Left lung (tissue), 14 donors: ENCODE measurements around the gene C6orf141. TPM values are rescaled to one million over a fixed set of nuclear protein-coding genes. Genes with fewer than 3 reads are reported as not detected.

ENCODE experiments used
- ATAC-seq: fragments of 200-7000 bp; cut with Tn5 transposase; one replicate; pipeline ENCODE4 v1.9.1; 2020; ENCODE audit warnings: moderate library complexity
- DNase-seq, 4 donors: peaks; one replicate each; pipeline ENCODE4 v3.0.0-alpha.2; 2013 to 2020
- H3K27ac ChIP-seq, 2 donors: fragments of 200-600 bp; sonication (generic) in 1 of 2; one replicate each; pipeline versions ENCODE4 v1.5.0 to v1.8.0; 2020 to 2021
- H3K27me3 ChIP-seq, 2 donors: fragments of 200-600 bp; sonication (generic) in 1 of 2; one replicate each; pipeline versions ENCODE4 v1.5.0 to v1.8.0; 2020 to 2021
- H3K36me3 ChIP-seq, 2 donors: fragments of 200-600 bp; sonication (generic) in 1 of 2; one replicate each; pipeline versions ENCODE4 v1.5.0 to v1.8.0; 2020 to 2021
- H3K4me1 ChIP-seq, 2 donors: fragments of 200-600 bp; one replicate each; pipeline ENCODE4 v1.8.0; 2021
- H3K4me3 ChIP-seq, 2 donors: fragments of 200-600 bp; sonication (generic) in 1 of 2; one replicate each; pipeline versions ENCODE4 v1.5.0 to v1.8.0; 2020 to 2021; ENCODE audit warnings: mild to moderate bottlenecking in 1 of 2
- H3K9me3 ChIP-seq, 2 donors: fragments of 200-600 bp; sonication (generic) in 1 of 2; one replicate each; pipeline versions ENCODE4 v1.5.0 to v1.8.0; 2020 to 2021
- intact Hi-C, 2 donors: fragments of 100-400 bp; cut with DNase I; formaldehyde crosslinking; loops; one replicate each; pipeline versions ENCODE4 v1.11.2 to v1.14.2; 2022
- long read RNA-seq, 12 donors: library from polyadenylated mRNA in 2 of 12; unstranded in 2 of 12; transcript quantifications; one replicate each; pipeline ENCODE4 v2.0.0 and lab custom pipeline, GENCODE V29; 2019 to 2026
- polyA plus RNA-seq, 6 donors: library from polyadenylated mRNA; unstranded; fragments of 120-200 nt; gene quantifications; one replicate each; pipeline ENCODE4 v1.2.1, GENCODE V29; 2013; ENCODE audit not compliant: insufficient read length in 6 of 6
- total RNA-seq, 2 donors: library from RNA; stranded (reverse); fragmentation: NEBNext Ultra II Directional; extraction: Animal tissue kit (Norgen Biotek cat#: 25700); gene quantifications; one replicate each; pipeline ENCODE4 v1.2.1, GENCODE V29; 2021
- TF ChIP-seq, protein P1 (sequence below), 2 donors: fragments of 200-600 bp; sonication (generic) in 1 of 2; IDR thresholded peaks; one replicate each; pipeline versions ENCODE4 v1.5.0 to v1.8.0; 2021; ENCODE audit warnings: antibody characterized with exemption in 2 of 2
- donor health status: DM: no; HTN: yes; CAD: no.
- donor health status: DM: no; HTN: no; CAD: no.

C6orf141 gene
- total RNA-seq (1 to 10 TPM; 7.0 to 10.0 TPM), polyA plus RNA-seq (1 to 10 TPM; 3.0 to 6.3 (median 4.7) TPM)
- long read RNA-seq, donor 1 = 0 reads
- long read RNA-seq, donor 2 = 0 reads
- long read RNA-seq, donor 3 = 0 reads
- long read RNA-seq, donor 4, partial matches to known transcripts = 0 of 3 reads
- long read RNA-seq, donor 4, other reads (novel, unspliced or antisense) = 1 of 3 reads
- long read RNA-seq, donor 5, partial matches to known transcripts = 0 of 1 reads
- long read RNA-seq, donor 5, other reads (novel, unspliced or antisense) = 0 of 1 reads
- long read RNA-seq, donor 6, partial matches to known transcripts = 0 of 1 reads
- long read RNA-seq, donor 6, other reads (novel, unspliced or antisense) = 0 of 1 reads
- long read RNA-seq, donor 7, partial matches to known transcripts = 0 of 1 reads
- long read RNA-seq, donor 7, other reads (novel, unspliced or antisense) = 0 of 1 reads
- long read RNA-seq, donor 8, partial matches to known transcripts = 0 of 1 reads
- long read RNA-seq, donor 8, other reads (novel, unspliced or antisense) = 0 of 1 reads
- long read RNA-seq, donor 9 = 0 reads
- long read RNA-seq, donor 10, partial matches to known transcripts = 0 of 6 reads
- long read RNA-seq, donor 10, other reads (novel, unspliced or antisense) = 4 of 6 reads
- long read RNA-seq, donor 11, partial matches to known transcripts = 0 of 1 reads
- long read RNA-seq, donor 11, other reads (novel, unspliced or antisense) = 0 of 1 reads
- long read RNA-seq, donor 12 = 0 reads

GRCh38 chr6:49550492-49551077 is at the start of gene C6orf141:
TSS of gene C6orf141 (plus strand) at chr6:49550668. CDS start at chr6:49550793, 125 bp downstream.
- H3K9me3 ChIP-seq = no peaks in the 10 kb centered on the region
- intact Hi-C loops = no loop called here
- ATAC-seq (peak; percentile 91), DNase-seq (peak in 3 of 4 donors; percentile 24 to 84 (median 66))
- H3K27ac ChIP-seq = peak within 1 kb of the TSS in 1 of 2 donors; percentile 37
- peaks cover 0 to 18% of the 10 kb centered on the region in 2 donors for H3K4me1 ChIP-seq
- TF ChIP-seq, protein P1, sequence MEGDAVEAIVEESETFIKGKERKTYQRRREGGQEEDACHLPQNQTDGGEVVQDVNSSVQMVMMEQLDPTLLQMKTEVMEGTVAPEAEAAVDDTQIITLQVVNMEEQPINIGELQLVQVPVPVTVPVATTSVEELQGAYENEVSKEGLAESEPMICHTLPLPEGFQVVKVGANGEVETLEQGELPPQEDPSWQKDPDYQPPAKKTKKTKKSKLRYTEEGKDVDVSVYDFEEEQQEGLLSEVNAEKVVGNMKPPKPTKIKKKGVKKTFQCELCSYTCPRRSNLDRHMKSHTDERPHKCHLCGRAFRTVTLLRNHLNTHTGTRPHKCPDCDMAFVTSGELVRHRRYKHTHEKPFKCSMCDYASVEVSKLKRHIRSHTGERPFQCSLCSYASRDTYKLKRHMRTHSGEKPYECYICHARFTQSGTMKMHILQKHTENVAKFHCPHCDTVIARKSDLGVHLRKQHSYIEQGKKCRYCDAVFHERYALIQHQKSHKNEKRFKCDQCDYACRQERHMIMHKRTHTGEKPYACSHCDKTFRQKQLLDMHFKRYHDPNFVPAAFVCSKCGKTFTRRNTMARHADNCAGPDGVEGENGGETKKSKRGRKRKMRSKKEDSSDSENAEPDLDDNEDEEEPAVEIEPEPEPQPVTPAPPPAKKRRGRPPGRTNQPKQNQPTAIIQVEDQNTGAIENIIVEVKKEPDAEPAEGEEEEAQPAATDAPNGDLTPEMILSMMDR (IDR thresholded peaks at IDR 0.05) = no peak
- peak within 1 kb of the TSS; percentile 29 to 40 for H3K4me3 ChIP-seq
- H3K36me3 ChIP-seq = no peaks in the 10 kb centered on the region
- H3K27me3 ChIP-seq = peaks cover 13 to 49% of the 10 kb centered on the region in 2 donors

DNA sequence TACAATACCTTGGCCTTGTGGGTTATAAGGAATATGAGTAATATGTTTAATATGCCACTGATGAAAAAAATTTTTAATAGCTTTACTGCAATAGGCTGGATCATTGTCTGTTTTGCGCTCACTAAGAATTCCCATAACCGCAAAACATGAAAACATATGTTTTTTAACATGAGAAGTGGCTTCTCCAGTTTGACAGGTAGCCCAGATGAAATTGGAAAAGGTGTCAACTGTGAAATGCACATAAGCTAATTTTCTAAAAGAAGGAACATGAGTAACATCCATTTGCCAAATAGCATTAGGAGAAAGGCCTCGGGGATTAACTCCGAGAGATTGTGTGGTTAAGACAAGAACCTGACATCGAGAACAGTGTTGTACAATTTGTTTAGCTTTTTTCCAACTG is 45.8 kb upstream of the C6orf141 start:
- no peak overlapping the region for H3K27ac ChIP-seq
- H3K27me3 ChIP-seq = no peaks in the 10 kb centered on the region
- H3K4me3 ChIP-seq = no peak overlapping the region
- DNase-seq (no peak), ATAC-seq (no peak)
- intact Hi-C loops = no loop called here
- no peaks in the 10 kb centered on the region for H3K4me1 ChIP-seq
- TF ChIP-seq, protein P1 (IDR thresholded peaks at IDR 0.05) = no peak
- H3K36me3 ChIP-seq = no peaks in the 10 kb centered on the region
- H3K9me3 ChIP-seq = no peaks in the 10 kb centered on the region

DNA sequence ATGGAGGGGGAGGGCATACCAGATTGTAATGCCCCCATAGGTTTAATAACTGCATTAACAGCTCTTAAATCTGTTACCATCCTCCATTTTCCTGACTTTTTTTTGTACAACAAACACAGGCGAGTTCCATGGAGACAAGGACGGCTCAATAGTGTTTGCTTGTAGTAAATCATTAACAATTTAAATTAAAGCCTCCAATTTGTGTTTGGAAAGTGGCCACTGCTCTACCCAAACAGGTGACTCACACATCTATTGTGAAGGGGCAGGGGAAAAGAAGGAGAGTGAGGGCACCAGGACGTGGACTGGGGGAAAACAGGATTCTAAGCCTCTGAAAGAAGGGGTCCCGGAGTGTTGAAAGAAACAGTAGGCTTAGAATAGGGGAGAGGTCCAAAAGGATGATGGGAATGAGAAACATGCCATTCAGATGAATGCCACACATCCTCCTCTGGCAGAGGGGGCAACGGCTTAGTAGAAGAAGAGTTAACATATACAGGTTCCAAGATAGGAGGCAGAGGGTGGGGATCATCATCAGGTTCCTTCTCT is 43.8 kb upstream of the C6orf141 start:
- Histone ChIP-seq H3K9me3 (no peaks in the 10 kb centered on the region), H3K27me3 (no peaks in the 10 kb centered on the region), H3K4me3 (no peak overlapping the region), H3K4me1 (no peaks in the 10 kb centered on the region), H3K27ac (no peak overlapping the region), H3K36me3 (no peaks in the 10 kb centered on the region)
- DNase-seq = peak in 1 of 4 donors; percentile 3
- intact Hi-C loops = no loop called here
- peak; percentile 21 for ATAC-seq
- TF ChIP-seq, protein P1 (IDR thresholded peaks at IDR 0.05) = no peak

- TF ChIP-seq, protein P1 (IDR thresholded peaks at IDR 0.05) = no peak
- intact Hi-C loops = no loop called here
- Histone ChIP-seq H3K9me3 (no peaks in the 10 kb centered on the region), H3K27me3 (no peaks in the 10 kb centered on the region), H3K4me3 (no peak overlapping the region), H3K4me1 (no peaks in the 10 kb centered on the region), H3K27ac (no peak overlapping the region), H3K36me3 (no peaks in the 10 kb centered on the region)
- no peak for ATAC-seq
- no peak for DNase-seq
Measured at GRCh38 chr6:49509342-49509741, 41.1 kb upstream of the C6orf141 start.
